ENCODE results near the gene TMEM14C.

TMEM14C gene

DNA sequence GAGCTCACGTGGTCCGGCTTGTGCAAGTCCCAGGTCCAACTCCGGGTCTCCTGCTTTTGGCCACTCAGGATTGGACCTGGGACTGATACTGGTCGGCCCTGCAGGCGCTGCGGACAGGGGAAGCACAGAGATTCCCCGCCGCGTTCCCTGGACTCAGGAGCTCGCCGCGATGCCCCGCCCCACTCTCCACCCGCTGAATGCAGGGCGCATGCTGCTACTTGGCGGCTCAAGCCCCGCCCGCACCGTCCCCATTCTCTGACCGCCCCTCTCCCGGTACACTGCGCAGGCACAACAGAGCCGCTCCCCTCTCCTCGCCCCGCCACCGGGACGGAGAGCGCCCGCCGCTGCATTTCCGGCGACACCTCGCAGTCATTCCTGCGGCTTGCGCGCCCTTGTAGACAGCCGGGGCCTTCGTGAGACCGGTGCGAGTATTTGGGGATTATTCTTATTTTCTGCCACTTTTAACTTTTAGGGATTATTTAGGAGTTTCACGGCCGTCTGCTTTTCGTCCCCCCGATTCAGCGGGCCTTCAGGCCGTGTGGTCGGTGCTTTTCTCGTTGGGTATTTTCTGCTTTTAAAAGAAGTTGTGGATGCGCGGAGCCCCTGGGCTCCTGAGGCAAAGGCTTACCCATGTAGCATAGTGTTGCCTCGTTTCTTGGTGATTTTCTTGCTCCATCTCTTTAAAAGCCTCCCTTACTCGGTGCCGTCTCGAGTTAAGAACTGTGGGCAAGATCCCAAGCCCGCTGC is at the start of gene TMEM14C:
Gene TMEM14C, plus strand, starts transcription at position 251 of the 747 bp plus-strand sequence. CDS start 1,544 bp downstream, outside the sequence.
- peak; percentile 86 for DNase-seq (ENCODE audit: low spot score)

DNA sequence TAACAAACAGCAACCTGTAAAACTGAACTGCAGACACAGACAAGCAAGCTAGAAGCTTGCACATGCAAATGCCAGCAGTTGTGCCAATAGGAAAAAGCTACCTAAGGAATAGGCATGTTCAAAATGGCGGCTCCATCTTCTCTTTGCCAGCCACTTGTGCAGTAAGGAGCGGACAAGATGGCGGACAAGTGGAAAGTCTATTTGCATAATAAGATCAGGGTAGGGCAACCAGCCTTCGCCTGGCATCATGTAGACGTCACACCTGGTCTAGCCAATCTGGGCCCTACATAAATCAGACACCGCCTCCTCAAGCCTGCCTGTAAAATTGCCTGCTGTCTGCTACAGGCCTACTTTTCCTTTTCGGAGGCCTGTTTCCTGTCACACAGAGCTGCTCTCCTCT is 46.5 kb upstream of the TMEM14C start:
- no peak for DNase-seq (ENCODE audit: low spot score)

DNA sequence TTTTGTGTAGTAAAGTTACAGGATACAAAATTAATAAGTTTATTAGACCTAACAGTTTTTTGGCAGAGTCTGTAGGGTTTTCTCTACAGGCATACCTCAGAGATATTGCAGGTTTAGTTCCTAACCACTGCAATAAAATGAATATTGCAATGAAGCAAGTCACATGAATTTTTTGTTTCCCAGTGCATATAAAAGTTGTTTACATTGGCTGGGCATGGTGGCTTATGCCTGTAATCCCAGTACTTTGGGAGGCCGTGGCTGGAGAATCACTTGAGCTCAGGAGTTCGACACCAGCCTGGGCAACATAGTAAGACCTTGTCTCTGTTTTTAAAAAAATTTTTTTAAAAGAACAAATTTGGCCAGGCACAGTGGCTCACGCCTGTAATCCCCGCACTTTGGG is 44.4 kb upstream of the TMEM14C start:
- no peak for DNase-seq (ENCODE audit: low spot score)

DNA sequence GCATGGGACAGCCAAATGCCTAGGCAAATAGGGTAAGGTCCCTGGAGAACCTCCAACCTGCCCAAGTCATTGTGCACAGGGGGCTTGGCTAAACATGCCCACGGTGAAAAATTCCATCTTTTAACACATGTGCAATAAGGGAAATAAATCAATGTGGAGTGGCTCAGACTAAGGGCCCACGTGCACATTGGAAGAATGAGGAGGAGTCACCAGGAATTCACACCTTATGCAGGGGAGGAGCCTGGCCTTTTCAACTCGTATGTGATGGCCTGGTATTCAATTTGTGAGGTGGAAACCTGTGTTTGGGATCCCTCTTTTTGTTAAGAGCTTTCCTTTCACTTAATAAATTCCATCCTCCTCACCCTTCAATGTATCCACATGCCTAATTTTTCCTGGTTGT is 41.1 kb upstream of the TMEM14C start:
- DNase-seq (ENCODE audit: low spot score): no peak

DNA sequence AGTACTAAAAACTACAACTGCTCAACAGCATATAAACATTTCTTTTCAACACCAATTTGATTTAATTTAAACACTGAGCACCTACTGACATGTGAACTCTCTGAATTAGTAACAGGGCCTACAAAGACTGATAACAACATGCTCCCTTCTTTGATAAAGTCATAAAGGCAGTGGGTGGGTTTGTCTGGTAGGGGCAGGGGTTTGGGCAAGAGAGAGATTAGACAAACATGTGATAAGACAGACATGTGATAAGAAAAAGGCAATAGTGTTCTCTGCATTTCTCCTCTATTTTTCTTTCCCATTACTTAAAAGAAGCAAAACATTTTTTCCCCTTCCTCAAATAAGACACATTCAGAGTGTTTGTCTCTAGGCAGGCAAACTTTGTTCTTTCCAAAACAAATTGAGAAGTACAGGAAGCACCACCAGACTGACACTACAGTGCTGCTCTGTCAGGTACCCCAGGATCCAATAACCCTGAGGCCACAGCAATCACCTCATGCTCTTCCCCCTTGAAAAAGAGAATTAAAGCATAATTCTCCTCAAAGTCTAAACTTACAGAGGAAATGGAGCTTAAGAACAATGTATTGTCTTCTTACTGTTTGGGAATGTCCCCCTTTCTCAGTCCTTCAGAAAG is 40.4 kb upstream of the TMEM14C start:
- DNase-seq (ENCODE audit: low spot score): no peak

DNA sequence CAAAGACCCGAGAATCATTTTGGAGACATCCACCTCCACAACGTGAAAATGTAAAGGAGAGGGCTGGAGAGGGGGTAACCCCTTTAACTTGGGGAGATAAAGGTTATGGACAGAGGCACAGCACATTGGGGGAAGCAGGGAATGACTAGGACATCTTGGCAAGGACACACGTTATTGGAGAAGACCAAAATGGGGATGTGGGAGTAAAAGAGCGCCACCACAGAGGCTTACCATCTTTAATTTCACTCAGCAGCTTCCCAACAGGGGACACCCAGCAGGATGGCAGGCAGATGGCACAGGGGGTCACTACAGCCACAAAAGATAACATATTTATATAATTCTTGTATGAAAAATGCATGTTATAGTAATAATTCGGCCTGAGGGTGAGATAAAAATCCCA is 38.3 kb upstream of the TMEM14C start:
- DNase-seq (ENCODE audit: low spot score): no peak

DNA sequence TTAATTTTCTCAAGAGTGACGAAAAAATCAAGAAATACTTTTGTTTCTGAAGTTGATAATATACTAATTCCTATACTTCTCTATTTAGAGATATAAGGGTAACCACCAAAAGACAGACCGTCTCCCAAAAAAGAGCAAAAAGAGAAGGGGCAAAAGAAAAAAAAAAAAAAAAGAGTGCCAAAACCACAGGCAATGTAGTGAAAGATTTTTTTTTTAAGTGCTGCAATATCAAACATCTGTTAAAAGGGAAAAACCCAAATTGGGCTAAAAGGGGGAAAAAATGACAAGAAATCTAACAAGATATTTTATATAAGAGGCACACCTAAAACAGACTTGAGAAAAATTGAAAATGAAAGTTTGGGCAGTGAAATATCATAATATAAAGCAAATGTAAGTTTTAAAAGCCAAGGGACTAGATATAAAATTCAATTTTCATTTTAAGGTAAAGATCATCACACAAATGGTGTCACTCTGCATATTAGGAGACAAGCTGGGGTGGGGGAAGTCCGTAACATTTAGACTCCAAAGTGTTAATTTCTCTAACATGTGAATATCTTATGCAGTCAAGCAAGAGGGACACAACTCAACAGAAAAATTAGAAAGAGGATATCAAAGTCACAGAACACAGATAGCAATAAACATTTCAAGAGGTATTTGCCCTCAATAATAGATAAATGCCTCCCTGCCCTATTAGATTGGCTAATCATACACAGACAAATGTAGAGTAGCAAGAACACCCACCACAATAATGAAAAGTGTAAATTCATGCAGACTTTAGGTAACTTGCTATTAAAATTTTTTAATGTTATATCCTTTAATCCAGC is 37.6 kb upstream of the TMEM14C start:
- peak; percentile 40 for DNase-seq (ENCODE audit: low spot score)

DNA sequence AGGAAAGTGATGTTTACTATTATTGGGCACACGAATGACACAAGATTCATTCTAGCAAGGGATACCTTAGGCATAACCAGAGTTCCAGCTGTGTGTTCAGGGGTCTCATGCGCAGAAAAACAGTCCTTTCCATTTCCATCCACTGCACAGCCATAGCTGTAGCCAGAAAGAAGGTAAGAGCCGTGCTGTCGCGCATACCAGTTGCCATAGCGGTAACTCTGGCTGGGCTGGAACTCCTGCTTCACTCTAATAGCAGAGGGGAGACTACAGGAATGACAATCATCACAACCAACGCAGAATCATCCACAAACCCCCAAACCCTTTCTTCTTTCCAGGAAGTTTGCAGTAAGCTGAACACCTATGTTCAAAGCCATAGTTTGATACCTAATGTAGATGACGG is 36.0 kb upstream of the TMEM14C start:
- no peak for DNase-seq (ENCODE audit: low spot score)

DNA sequence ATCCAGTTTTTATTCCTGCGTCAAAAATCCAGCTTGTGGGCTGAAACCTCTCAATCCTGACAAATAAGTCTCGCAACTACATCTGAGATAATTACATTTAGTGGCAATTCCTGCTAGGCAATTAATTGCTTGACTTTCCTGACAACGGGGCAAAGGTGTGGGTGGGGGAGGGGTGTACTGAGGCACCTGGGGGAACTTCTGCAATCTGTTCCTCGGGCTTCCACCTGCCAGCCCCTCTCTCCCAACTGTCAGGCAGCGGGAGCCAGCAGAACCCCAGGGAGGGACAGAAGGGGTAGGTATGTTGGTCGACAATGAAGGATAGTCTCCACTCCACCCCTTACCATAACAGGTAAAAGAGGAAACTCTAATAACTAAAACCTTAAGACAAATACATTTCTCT is 35.3 kb upstream of the TMEM14C start:
- no peak for DNase-seq (ENCODE audit: low spot score)

DNA sequence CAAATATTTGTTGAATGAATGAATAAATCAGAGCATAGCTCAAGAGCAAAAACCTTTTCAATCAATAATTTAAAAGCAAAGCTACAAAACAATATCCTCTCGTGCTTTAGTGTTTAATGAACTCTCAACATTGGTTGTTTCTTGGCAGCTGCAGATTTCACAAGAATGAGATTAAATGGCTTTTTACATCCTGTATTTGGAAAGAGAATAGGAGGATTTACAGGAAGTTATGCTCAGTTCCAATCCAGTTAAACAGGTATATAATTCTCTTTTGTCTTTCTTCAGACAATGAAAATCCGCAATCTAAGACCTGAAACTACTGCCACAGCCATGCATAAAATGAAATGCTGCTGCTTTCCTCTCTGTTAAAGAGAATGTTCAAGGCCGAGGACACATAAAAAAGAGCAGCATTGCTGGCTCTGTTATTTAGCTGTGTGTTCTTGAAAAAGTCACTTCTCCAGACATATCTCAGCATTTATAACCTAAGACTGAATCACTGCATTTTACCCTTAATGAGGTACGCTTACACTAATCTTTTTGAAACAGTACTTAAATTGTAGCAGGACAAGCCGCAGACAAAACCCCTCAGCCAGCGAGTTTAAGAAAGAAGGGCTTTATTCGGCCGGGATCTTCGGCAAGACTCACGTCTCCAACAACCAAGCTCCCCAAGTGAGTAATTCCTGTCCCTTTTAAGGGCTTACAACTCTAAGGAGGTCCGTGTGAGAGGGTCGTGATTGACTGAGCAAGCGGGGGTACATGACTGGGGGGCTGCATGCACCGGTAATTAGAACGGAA is 32.0 kb upstream of the TMEM14C start:
- no peak for DNase-seq (ENCODE audit: low spot score)

DNA sequence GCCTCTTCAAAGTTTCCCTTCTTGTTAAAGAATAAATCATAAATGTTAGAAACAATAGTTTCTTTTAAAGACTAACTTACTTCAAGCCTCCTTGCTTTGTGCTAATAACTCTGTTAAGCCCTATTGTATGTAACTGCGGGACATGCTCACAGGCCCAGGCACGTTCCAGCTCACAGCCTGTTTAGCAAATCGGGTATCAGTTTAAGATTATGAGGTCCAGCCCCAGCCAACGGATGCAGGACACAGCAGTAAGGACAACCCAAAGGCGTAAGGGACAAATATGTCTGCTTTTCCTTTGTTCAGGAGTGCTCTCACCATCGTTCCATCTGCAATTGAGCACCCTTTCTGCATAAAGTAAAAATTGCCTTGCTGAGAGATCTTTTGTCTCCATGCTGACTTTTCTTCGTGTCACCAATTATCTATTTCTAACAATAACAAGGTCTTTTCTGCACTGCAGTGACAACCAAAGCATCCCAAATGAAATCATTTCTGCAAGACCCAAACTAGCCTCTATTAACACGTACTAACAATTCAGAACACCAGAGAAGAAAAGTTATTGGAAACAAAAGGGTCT is 29.8 kb upstream of the TMEM14C start:
- no peak for DNase-seq (ENCODE audit: low spot score)

DNA sequence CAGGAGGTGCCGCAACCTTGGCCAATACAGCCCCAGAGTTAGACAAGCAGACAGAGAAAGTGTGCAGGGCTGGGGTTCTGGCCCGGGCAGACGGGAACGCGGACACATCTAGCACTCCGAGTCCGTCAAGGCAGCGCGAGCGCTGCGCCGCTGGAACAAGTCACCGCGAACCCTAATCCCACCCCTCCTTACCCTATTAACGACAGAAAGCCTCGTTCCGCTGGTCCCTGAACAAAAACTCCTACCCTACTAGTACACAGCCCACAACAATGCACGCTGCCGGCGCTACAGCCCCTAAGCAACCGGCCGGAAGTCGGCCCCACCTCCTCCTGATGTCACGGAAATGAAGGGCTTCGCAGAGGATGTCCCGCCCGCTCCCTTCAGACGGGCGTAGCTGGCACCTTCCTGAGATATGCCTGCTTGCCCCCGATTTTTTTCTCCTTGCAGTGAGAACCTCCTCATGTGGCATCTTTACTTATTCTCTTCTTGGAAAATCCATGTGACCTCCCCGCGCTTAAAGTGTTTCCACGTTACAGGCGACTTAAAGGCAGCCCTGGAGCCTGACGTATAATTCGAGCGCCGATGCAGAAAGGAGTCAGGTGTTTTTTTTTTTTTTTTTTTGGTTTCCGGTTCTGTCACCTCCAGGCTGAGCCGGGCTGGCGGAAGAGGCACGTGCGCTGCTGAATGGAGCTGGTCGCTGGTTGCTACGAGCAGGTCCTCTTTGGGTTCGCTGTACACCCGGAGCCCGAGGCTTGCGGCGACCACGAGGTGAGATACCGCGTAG is 28.4 kb upstream of the TMEM14C start, which contains the start of the genes C6orf52 and PAK1IP1:
Gene C6orf52, minus strand, starts transcription at position 315 of the 784 bp plus-strand sequence. CDS start 7,066 bp downstream, outside the sequence.
Gene PAK1IP1, plus strand, starts transcription at position 671 of the 784 bp plus-strand sequence. Its CDS starts 14 bp downstream, at position 685.
- DNase-seq (ENCODE audit: low spot score): peak; percentile 95

DNA sequence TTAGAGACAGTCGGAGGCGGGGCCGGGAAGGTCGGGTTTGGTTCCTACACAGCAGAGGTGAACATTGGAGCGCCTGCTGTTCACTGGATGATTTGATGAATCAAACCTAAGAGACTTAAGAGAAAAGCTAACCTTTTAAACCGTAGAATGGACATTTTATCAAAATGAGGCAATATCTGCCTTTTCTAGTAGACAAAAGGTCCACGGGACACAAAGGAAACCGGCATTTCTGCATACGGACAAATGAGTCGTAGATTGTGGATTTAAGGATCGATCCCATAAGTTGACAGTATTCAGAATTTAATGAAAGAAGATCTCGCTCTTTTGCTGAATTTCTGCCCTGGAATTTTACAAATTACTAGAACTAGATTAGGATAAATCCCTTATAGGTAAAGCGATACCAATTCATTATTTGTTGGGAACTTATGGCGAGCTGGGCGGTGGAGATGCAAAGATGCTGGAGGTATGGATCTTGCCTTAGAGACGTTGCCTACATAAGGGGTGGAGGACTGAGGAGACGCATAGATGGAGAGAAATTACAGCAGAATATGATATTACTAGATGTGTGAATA is 27.7 kb upstream of the TMEM14C start:
- no peak for DNase-seq (ENCODE audit: low spot score)

DNA sequence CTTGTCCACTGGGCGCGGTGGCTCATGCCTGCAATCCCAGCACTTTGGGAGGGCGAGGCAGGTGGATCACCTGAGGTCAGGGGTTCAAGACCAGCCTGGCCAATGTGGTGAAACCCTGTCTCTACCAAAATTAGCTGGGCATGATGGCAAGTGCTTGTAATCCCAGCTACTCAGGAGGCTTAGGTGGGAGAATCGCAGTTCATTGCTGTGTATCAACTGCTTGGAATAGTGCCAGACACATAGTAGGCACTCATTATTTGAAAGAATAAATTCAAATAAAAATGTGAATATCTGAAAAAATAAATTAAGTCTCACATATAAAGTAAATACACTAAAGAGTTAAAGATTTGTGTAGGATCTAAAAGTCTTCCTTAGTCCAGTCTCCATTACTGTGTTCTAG is 26.2 kb upstream of the TMEM14C start:
- DNase-seq (ENCODE audit: low spot score): no peak

DNA sequence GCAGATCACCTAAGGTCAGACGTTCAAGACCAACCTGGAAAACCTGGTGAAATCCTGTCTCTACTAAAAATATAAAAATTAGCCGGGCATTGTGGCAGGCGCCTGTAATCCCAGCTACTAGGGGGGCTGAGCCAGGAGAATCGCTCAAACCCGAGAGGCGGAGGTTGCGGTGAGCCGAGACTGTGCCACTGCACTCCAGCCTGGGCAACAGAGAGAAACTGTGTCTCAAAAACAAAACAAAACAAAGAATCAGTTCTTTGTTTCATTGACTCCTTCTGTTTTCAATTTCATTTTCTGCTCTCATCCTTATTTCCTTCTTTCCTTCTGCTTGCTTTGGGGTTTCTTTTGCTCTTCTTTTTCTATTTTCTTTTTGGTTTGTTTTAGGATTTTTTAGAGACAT is 8.9 kb upstream of the TMEM14C start:
- DNase-seq (ENCODE audit: low spot score): no peak

DNA sequence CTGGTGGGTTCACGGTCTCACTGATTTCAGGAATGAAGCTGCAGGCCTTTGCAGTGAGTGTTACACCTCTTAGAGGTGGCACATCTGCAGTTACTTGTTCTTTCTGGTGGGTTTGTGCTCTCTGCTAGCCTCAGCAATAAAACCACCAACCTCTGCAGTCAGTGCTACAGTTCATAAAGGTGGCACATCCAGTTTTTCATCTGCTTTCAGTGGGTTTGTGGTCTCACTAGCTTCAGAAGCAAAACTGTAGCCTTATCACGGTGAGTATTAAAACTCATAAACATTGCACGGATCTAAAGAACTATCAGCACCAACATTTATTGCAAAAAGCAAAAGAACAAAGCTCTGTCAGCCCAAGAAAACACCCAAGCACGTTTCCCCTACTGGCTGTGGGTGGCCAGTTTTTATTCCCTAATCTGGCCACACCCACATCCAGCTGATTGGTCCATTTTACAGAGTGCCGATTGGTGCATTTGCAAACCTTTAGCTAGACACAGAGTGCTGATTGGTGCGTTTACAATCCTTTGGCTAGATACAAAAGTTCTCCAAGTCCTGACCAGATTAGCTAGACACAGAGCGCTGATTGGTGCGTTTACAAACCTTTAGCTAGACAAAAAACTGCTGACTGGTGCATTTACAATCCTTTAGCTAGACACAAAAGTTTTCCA is 3.4 kb upstream of the TMEM14C start:
- DNase-seq (ENCODE audit: low spot score): peak; percentile 34

DNA sequence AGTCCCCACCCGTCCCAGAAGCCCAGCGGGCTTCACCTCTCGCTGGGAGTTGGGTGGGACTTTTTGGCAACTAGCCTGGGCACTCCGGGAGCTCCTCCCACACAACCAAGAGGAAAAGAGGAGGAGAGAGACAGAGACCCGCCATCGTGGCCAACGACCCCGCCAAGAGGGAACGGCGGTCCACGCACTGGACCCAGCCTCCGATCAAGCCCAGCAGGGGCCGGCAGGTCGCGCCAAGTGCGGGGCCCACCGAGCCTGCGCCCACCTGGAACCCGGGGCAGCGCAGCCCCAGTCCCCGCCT is 3.0 kb upstream of the TMEM14C start:
- no peak for DNase-seq (ENCODE audit: low spot score)

DNA sequence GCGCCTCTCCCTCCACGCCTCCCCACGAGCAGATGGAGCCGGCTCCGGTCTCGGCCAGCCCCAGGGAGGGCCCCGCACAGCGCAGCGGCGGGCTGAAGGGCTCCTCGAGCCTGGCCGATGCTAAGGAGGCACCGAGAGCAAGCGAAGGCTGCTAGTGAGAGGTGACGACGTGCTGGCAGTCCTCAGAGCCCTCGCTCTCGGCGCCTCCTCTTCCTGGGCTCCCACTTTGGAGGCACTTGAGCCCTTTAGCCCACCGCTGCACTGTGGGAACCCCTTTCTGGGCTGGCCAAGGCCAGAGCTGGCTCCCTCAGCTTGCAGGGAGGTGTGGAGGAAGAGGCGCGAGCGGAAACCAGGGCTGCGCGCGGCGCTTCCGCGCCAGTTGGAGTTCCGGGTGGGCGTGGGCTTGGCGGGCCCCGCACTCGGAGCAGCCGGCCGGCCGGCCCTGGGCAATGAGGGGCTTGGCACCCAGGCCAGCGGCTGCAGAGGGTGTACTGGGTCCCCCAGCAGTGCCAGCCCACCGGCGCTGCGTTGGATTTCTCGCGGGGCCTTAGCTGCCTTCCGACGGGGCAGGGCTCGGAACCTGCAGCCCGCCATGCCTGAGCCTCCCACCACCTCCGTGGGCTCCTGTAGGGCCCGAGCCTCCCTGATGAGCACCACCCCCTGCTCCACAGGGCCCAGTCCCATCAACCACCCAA is 2.5 kb upstream of the TMEM14C start:
- DNase-seq (ENCODE audit: low spot score): no peak
